Measurements from ENCODE around the gene MYO5B. TPM values are rescaled to one million over a fixed set of nuclear protein-coding genes. Genes with fewer than 3 reads are reported as not detected.
A peak's percentile ranks its signal among the peaks of the same experiment; 100 is the strongest.
"Not testable (repeated sequence)": the region's sequence is repeated elsewhere in the genome, so short reads cannot be mapped to it uniquely, and the experiment has no call there.

MYO5B gene
- total RNA-seq, 1 donor from 2014 or later, result not detected

DNA sequence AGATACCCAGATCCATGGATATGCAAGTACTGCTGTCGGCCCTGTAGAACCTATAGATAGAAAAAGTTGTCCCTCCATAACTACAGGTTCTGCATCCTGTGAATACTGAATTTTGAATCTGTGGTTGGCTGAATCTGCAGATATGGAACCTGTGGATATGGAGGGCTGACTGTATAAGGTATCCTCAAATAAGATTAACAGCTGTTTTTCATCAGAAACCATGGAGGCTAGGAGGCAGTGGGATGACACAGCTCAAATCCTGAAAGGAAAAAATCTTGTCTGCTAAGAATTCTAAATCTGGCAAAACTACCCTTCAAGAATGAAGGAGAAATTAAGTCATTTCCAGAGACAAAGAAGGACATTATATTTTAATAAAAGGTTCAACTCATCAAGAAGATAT lies 367.0 kb downstream of the MYO5B start:
- no peak for DNase-seq (ENCODE audit: low spot score)
- H3K27me3 Mint-ChIP-seq (ENCODE audit: low read depth), result peaks cover 4% of the 10 kb centered on the region
- peaks cover 36% of the 10 kb centered on the region for H3K9me3 Mint-ChIP-seq
- peaks cover 6% of the 10 kb centered on the region for H3K4me1 Mint-ChIP-seq (ENCODE audit: low read depth)
- intact Hi-C loops (cut with micrococcal nuclease), result no loop called here
- H3K27ac Mint-ChIP-seq, result no peak overlapping the region
- H3K36me3 Mint-ChIP-seq (ENCODE audit: low read depth), result peaks cover 37% of the 10 kb centered on the region
- no peak overlapping the region for H3K4me3 Mint-ChIP-seq (ENCODE audit: low read depth)

DNA sequence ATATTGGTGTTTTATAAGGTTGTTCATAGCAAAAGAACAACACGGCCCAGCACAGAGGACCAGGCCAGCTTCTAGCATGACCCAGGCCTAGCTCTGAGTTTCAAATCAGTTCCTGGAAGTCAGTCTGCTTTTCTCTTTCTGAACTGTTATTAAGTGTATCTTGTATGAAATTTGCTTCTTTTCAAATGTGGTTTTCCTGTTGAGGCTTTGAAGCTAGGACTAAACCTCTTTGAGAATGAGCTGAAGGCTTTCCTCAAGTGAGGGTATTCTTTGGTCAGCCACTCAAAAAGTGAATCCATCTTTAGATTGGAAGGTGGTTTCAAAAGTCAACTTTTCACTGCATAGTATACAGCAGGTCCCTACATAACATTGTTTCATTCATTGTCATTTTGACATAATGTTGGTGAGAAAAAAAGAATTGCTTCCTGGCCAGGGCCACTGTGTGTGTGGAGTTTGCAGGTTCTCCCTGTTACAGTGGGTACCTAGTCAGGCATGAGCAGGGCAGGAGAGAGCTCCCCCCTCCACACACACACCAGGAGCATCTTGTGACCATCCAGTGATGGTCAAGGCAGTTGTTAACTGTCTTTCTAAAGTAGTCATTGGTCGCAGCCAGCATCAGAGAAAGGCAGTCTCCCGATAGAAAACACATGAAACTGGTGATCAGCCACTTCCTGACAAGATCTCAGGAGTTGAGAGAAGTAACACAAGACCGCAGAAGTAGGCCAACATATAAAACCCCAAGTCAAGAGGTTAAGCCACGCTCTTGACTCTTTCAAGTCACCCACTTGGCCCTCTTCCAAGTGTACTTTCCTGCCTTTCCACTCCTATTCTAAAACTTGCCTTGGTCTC lies 374.9 kb downstream of the MYO5B start:
- Mint-ChIP-seq H3K9me3 (no peaks in the 10 kb centered on the region), H3K27ac (peak overlapping the region; percentile 87), H3K4me1 (ENCODE audit: low read depth) (peaks cover 64% of the 10 kb centered on the region), H3K4me3 (ENCODE audit: low read depth) (peak overlapping the region; percentile 55), H3K36me3 (ENCODE audit: low read depth) (peaks cover 56% of the 10 kb centered on the region), H3K27me3 (ENCODE audit: low read depth) (no peaks in the 10 kb centered on the region)
- intact Hi-C loops (cut with micrococcal nuclease), result loop anchor here (2.0 to 10.0 kb wide), 3 partner anchors 97 to 655 kb away; partner anchors contain the start of genes CXXC1 and MBD1
- peak; percentile 47 for DNase-seq (ENCODE audit: low spot score)

DNA sequence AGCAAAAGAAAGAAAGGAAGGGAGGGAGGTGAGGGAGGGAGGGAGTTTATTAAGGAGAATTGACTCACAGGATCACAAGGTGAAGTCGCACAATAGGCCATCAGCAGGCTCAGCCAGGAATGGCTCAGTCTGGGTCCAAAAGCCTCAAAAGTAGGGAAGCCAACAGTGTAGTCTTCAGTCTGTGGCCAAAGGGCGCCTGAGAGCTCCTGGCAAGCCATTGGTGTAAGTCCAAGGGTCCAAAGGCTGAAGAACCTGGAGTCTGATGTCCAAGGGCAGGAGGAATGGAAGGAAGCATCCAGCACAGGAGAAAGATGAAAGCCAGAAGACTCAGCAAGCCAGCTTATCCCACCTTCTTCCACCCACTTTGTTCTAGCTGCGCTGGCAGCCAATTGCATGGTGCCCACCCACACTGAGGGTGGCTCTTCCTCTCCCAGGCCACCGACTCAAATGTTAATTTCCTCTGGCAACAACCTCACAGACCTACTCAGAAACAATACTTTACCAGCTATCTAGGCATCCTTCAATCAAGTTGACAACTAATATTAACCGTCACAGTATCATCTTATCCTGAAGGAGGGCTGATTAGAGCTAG lies 375.8 kb downstream of the MYO5B start:
- Mint-ChIP-seq H3K27me3 (ENCODE audit: low read depth) (no peaks in the 10 kb centered on the region), H3K4me1 (ENCODE audit: low read depth) (peaks cover 66% of the 10 kb centered on the region), H3K27ac (peak overlapping the region; percentile 87), H3K36me3 (ENCODE audit: low read depth) (peaks cover 55% of the 10 kb centered on the region), H3K4me3 (ENCODE audit: low read depth) (peak overlapping the region; percentile 55), H3K9me3 (no peaks in the 10 kb centered on the region)
- intact Hi-C loops (cut with micrococcal nuclease), result loop anchor here (10.0 kb wide), 2 partner anchors 466 to 654 kb away; partner anchors contain the start of genes CXXC1 and MBD1
- no peak for DNase-seq (ENCODE audit: low spot score)

DNA sequence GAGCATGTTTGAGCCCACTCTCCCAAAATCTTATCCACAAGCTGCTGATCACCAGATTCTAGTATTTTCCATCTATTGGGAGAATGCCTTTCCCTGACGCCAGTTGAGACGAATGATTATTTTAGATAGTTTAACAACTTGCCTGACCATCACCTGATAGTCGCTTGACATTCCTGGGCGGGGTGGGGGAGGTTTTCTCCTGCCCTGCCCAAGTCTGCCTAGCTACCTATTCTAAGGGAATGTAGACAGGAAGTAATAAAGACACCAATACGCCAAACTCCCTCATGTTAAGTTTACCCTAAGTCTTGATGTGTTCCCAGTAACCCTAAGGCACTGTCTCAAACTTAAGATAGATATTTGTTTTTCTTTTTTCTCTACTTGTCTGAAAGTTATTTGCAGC lies 377.0 kb downstream of the MYO5B start:
- DNase-seq (ENCODE audit: low spot score), result no peak
- Mint-ChIP-seq H3K4me3 (ENCODE audit: low read depth) (no peak overlapping the region), H3K36me3 (ENCODE audit: low read depth) (peaks cover 47% of the 10 kb centered on the region), H3K4me1 (ENCODE audit: low read depth) (peaks cover 61% of the 10 kb centered on the region), H3K9me3 (no peaks in the 10 kb centered on the region), H3K27me3 (ENCODE audit: low read depth) (no peaks in the 10 kb centered on the region), H3K27ac (peak overlapping the region; percentile 87)
- intact Hi-C loops (cut with micrococcal nuclease), result loop anchor here (10.0 kb wide), 2 partner anchors 467 to 653 kb away; partner anchors contain the start of genes CXXC1 and MBD1

DNA sequence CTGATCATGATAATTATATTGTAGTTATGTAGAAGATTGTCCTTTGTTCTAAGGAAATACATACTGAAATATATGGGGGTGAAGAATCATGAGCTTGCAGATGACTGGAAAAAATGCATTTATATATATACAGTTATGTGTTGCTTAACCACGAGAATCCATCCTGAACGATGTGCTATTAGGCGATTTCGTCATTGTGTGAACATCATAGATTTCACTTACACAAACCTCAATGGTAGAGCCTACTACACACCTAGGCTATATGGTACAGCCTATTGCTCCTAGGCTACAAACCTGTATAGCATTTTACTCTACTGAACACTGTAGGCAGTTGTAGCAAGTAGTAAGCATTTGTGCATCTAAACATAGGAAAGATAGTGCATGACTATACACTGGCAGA lies 379.0 kb downstream of the MYO5B start:
- Mint-ChIP-seq H3K36me3 (ENCODE audit: low read depth) (peaks cover 50% of the 10 kb centered on the region), H3K9me3 (no peaks in the 10 kb centered on the region), H3K4me1 (ENCODE audit: low read depth) (peaks cover 64% of the 10 kb centered on the region), H3K27ac (no peak overlapping the region), H3K27me3 (ENCODE audit: low read depth) (no peaks in the 10 kb centered on the region), H3K4me3 (ENCODE audit: low read depth) (peak overlapping the region; percentile 79)
- intact Hi-C loops (cut with micrococcal nuclease), result loop anchor here (10.0 kb wide), 2 partner anchors 469 to 651 kb away; partner anchors contain the start of genes CXXC1 and MBD1
- no peak for DNase-seq (ENCODE audit: low spot score)

DNA sequence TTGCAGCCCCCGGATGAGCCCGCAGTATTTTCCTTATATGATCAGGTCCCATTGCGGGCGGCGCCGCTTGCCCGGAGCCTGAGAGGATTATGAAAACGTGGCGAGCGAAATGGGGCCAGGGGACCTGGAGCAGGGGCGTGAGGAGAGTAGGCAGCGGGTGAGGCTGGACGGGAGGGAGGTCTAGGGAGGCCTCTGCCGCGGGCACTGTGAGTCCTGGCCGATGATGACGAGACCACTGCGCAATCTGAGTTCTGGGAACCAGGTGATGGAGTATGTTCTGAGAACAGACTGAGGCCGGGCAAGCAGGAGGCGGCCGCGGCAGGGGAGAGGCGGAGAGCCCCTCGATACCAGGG lies 380.8 kb downstream of the MYO5B start:
- H3K4me3 Mint-ChIP-seq (ENCODE audit: low read depth), result peak overlapping the region; percentile 89
- peaks cover 56% of the 10 kb centered on the region for H3K4me1 Mint-ChIP-seq (ENCODE audit: low read depth)
- no peaks in the 10 kb centered on the region for H3K27me3 Mint-ChIP-seq (ENCODE audit: low read depth)
- H3K36me3 Mint-ChIP-seq (ENCODE audit: low read depth), result peaks cover 54% of the 10 kb centered on the region
- H3K27ac Mint-ChIP-seq, result peak overlapping the region; percentile 98
- H3K9me3 Mint-ChIP-seq, result peaks cover 12% of the 10 kb centered on the region
- intact Hi-C loops (cut with micrococcal nuclease), result loop anchor here (5.0 to 10.0 kb wide), 4 partner anchors 471 to 862 kb away; partner anchors contain the start of genes CXXC1, MBD1, SKA1 and SMAD7
- DNase-seq (ENCODE audit: low spot score), result no peak

DNA sequence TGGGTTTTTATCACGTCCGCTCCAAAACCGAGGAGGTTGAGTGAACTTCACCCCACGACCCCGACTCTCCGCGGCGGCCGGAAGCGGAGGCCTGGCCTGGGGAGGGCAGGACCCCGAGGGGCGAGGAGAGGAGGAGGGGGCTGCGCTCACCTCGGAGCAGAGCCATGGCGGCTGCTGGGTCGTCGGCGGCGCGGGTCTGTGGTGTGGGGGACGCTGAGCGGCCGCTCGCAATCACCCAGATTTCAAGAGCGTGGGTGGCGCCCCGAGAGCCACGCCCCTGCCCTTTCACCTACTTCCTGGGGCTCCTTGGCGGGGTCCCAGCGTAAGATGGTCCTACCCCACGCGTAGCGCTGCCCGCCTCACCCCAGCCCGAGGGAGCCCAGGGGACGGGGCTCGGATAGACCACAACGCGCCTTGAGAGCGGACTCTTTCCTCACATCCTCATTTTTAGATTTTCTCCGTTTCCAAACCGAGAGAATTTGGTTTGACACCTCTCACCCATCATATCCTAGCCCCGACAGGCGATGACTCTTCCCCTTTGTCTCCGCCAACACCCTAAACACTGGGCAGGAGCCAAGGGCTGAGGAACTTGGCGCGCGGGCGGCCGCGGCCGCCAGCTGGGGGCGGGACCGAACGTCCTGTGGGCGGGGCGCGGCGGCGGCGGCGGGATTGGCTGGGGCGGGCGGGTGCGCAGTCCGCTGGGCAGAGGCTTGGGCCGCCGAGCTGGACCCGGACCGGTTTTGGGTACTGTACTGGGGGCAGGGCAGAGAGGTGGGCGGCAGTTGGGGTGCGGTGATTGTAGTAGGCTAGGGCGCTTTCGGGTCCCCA lies 381.4 kb downstream of the MYO5B start, which contains the start of gene ACAA2:
TSS of gene ACAA2 (minus strand) at position 215 of the 828 bp plus-strand sequence. CDS start at position 166, 49 bp downstream.
- H3K9me3 Mint-ChIP-seq, result peaks cover 16% of the 10 kb centered on the region
- intact Hi-C loops (cut with micrococcal nuclease), result loop anchor here (1.0 to 10.0 kb wide), 7 partner anchors 25 to 861 kb away; partner anchors contain the start of genes C18orf32, CXXC1, MBD1 and SKA1

DNA sequence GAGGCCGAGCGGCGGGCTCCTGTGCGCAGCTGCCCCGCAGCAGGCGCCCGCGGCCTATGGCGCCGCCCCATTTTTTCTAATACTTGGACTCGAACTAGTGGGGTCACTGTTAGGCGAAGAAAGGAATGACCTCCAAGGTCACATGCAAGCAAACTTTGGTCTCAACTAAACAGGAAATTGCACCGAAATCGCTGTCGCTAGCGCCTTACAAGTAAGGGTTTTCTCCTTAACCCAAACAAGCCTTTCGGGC lies 382.0 kb downstream of the MYO5B start:
- intact Hi-C loops (cut with micrococcal nuclease), result loop anchor here (1.0 to 10.0 kb wide), 7 partner anchors 24 to 861 kb away; partner anchors contain the start of genes C18orf32, CXXC1, MBD1 and SKA1
- Mint-ChIP-seq H3K27me3 (ENCODE audit: low read depth) (no peaks in the 10 kb centered on the region), H3K4me3 (ENCODE audit: low read depth) (peak overlapping the region; percentile 89), H3K27ac (peak overlapping the region; percentile 98), H3K9me3 (peaks cover 19% of the 10 kb centered on the region), H3K4me1 (ENCODE audit: low read depth) (peaks cover 49% of the 10 kb centered on the region), H3K36me3 (ENCODE audit: low read depth) (peaks cover 57% of the 10 kb centered on the region)
- DNase-seq (ENCODE audit: low spot score), result no peak

More for the DNA sequence above, 381.4 kb downstream of the MYO5B start, which contains the start of gene ACAA2:
- Mint-ChIP-seq H3K27me3 (ENCODE audit: low read depth) (no peaks in the 10 kb centered on the region), H3K4me1 (ENCODE audit: low read depth) (peaks cover 53% of the 10 kb centered on the region), H3K27ac (peak within 1 kb of the TSS; percentile 98), H3K36me3 (ENCODE audit: low read depth) (peaks cover 57% of the 10 kb centered on the region), H3K4me3 (ENCODE audit: low read depth) (peak within 1 kb of the TSS; percentile 89)
- peak; percentile 76 for DNase-seq (ENCODE audit: low spot score)

DNA sequence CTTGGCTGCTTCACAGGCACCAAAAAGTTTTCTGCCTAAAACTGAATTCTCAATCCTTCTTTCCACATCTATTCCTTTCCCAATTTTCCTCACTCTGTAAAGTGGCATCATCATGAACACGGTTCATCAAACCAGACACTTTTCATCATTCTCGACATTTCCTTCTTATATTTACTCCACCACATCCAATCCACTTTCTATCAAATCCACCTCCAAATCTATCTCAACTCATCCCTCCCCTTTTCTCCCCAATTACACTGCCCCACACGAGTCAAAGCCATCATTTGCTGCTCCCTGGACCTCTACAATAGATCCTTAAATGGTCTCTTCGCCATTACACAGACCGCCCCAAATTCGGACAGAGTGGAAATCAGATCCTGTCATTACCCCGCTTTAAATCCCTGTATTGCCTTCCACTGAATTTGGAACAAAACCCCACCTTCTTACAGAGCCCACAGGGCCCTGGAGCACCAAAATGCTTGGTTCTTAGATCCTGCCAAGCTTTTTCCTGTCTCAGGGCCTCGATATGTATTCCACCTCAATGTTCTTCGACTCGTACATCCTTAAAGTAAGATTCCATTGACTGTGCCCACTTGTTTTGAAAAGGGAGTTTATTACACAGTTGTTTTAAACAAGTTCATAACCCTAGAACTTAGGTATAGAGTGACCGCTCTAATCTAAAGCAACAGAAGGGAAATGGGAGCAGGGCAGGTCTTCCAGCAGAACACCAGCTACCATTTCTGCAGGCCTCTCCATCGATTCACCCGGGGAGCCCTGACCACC lies 382.5 kb downstream of the MYO5B start:
- DNase-seq (ENCODE audit: low spot score), result no peak
- Mint-ChIP-seq H3K27me3 (ENCODE audit: low read depth) (no peaks in the 10 kb centered on the region), H3K36me3 (ENCODE audit: low read depth) (peaks cover 57% of the 10 kb centered on the region), H3K9me3 (peaks cover 19% of the 10 kb centered on the region), H3K4me3 (ENCODE audit: low read depth) (peak overlapping the region; percentile 89), H3K4me1 (ENCODE audit: low read depth) (peaks cover 44% of the 10 kb centered on the region), H3K27ac (peak overlapping the region; percentile 98)
- intact Hi-C loops (cut with micrococcal nuclease), result loop anchor here (1.0 to 10.0 kb wide), 7 partner anchors 24 to 860 kb away; partner anchors contain the start of genes C18orf32, CXXC1, MBD1 and SKA1

DNA sequence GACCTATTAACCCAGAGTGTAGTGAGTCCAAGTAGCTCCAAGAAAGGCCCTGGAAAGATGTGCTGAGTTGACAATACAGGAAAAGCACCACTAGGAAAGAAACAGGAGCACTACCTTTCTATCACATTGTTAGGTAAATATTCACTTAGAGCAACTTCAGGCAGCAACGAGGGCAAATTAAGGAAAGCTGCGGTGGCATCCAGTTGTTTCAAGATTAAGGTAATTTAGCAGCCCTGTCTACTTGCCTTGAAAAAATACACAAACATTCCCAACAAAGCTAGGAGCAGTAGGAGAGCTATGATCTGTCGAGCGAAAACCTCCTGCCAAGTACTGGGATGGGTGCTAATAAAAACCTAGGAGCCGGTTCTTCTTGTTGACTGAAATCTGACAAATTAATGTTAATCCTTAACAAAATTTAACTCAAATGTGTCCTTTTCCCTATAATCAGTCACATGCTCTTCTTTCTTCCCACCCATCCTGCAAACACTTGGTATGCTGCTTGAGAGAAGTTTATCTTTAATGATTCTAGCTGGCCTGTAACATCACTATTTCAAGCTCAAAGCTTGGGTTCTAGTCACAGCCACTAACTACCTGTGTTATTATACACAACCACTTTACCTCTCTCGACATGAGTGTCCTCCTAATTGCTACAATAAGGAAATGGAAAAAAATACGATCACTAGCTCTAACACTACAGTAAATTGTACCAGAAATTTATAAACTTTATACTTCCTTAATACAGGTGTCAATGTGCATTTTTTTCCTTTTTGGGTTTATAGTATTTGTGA lies 383.6 kb downstream of the MYO5B start:
- Mint-ChIP-seq H3K27ac (no peak overlapping the region), H3K4me1 (ENCODE audit: low read depth) (peaks cover 41% of the 10 kb centered on the region), H3K27me3 (ENCODE audit: low read depth) (no peaks in the 10 kb centered on the region), H3K36me3 (ENCODE audit: low read depth) (peaks cover 60% of the 10 kb centered on the region), H3K9me3 (peaks cover 19% of the 10 kb centered on the region), H3K4me3 (ENCODE audit: low read depth) (peak overlapping the region; percentile 40)
- no peak for DNase-seq (ENCODE audit: low spot score)
- intact Hi-C loops (cut with micrococcal nuclease), result loop anchor here (2.0 to 10.0 kb wide), 5 partner anchors 15 to 859 kb away; partner anchors contain the start of genes CXXC1, MBD1, SKA1 and SMAD7

DNA sequence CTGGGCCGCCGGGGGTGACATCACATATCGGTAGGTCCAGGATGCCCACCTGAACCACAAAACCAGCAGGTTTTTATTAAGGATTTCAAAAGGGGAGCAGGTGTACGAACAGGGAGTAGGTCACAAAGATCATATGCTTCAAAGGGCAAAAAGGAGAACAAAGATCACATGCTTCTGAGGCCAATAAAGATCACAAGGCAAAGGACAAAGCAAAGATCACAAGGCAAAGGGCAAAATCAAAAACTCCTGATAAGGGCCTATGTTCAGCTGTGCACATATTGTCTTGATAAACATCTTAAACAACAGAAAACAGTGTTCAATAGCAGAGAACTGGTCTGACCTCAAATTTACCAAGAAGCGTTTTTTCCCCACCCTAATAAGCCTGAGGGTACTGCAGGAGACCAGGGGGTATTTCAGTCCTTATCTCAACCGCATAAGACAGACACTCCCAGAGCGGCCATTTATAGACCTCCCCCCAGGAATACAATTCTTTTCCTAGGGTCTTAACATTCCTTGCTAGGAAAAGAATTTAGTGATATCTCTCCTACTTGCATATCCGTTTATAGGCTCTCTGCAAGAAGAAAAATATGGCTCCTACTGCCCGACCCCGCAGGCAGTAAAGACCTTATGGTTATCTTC lies 386.3 kb downstream of the MYO5B start:
- intact Hi-C loops (cut with micrococcal nuclease); H3K27me3 Mint-ChIP-seq (ENCODE audit: low read depth); DNase-seq (ENCODE audit: low spot score); H3K4me3 Mint-ChIP-seq (ENCODE audit: low read depth); H3K27ac Mint-ChIP-seq: not testable (repeated sequence)
- H3K4me1 Mint-ChIP-seq (ENCODE audit: low read depth), result peaks cover 39% of the 10 kb centered on the region
- peaks cover 19% of the 10 kb centered on the region for H3K9me3 Mint-ChIP-seq
- H3K36me3 Mint-ChIP-seq (ENCODE audit: low read depth), result peaks cover 57% of the 10 kb centered on the region
